Measurements from ENCODE around the gene AKAP6.

DNA sequence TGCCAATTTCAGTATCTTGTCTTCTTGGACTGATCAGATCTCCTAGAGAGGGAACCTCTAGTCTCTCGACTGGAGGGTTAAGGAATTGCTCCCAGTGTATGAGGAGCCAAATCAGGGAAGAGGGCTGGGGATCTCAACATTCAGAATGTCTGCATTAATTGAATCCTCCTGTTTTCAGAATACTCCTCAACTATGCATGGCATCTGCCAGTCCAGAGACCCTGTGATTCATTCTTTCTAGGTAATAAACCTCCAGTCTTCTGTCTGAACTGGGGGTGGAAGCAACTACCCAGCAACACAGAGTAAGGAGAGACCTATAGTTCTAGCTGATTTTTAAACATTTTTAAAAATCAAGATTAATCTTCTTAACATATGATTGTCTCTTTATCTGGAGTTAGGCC lies 92.7 kb downstream of the AKAP6 start:
- TF ChIP-seq CTCF (IDR thresholded peaks at IDR 0.05; ENCODE audit: low read depth, low read length, missing input control) (no peak), RXRA (IDR thresholded peaks at IDR 0.05) (no peak), GABPA (IDR thresholded peaks at IDR 0.05 in 1 of 2, conservative IDR thresholded peaks at IDR 0.05 in 1 of 2) (no peak), SP1 (IDR thresholded peaks at IDR 0.05) (no peak), EGR1 (IDR thresholded peaks at IDR 0.05; ENCODE audit: low read depth in 2 of 2) (no peak), YY1 (IDR thresholded peaks at IDR 0.05) (no peak), HNF4G (IDR thresholded peaks at IDR 0.05) (no peak), FOXA1 (IDR thresholded peaks at IDR 0.05) (no peak), RAD21 (IDR thresholded peaks at IDR 0.05) (no peak), JUND (IDR thresholded peaks at IDR 0.05) (no peak), TAF1 (conservative IDR thresholded peaks at IDR 0.05) (no peak)
- TF ChIP-seq, protein P1, sequence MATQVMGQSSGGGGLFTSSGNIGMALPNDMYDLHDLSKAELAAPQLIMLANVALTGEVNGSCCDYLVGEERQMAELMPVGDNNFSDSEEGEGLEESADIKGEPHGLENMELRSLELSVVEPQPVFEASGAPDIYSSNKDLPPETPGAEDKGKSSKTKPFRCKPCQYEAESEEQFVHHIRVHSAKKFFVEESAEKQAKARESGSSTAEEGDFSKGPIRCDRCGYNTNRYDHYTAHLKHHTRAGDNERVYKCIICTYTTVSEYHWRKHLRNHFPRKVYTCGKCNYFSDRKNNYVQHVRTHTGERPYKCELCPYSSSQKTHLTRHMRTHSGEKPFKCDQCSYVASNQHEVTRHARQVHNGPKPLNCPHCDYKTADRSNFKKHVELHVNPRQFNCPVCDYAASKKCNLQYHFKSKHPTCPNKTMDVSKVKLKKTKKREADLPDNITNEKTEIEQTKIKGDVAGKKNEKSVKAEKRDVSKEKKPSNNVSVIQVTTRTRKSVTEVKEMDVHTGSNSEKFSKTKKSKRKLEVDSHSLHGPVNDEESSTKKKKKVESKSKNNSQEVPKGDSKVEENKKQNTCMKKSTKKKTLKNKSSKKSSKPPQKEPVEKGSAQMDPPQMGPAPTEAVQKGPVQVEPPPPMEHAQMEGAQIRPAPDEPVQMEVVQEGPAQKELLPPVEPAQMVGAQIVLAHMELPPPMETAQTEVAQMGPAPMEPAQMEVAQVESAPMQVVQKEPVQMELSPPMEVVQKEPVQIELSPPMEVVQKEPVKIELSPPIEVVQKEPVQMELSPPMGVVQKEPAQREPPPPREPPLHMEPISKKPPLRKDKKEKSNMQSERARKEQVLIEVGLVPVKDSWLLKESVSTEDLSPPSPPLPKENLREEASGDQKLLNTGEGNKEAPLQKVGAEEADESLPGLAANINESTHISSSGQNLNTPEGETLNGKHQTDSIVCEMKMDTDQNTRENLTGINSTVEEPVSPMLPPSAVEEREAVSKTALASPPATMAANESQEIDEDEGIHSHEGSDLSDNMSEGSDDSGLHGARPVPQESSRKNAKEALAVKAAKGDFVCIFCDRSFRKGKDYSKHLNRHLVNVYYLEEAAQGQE (IDR thresholded peaks at IDR 0.05): no peak
